GM19351 (cell line): ENCODE results near the gene CHTOP.
"Not testable (repeated sequence)": the region's sequence is repeated elsewhere in the genome, so short reads cannot be mapped to it uniquely, and the experiment has no call there.

Experiments
- ATAC-seq: cut with Tn5 transposase; IDR thresholded peaks from one replicate; pipeline ENCODE4 v1.9.1; 2021; ENCODE audit warnings: mild to moderate bottlenecking, moderate library complexity; ENCODE audit not compliant: unreplicated experiment

The CHTOP gene

DNA sequence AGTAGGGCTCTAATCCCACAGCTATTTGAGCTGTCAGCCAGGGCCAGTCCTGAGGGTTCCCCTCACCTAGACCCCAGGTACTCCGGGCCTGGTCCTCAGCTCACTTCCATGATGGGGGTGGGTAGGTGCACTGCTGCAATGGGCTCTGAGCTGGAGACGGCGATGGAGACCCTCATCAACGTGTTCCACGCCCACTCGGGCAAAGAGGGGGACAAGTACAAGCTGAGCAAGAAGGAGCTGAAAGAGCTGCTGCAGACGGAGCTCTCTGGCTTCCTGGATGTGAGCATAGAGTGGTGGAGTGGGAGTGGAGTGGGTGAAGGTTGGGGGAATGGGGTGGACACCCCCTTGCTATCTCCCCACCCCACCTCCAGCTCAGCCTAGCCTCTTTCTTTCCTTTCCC lies 3.5 kb upstream of the CHTOP start:
- no peak for ATAC-seq

DNA sequence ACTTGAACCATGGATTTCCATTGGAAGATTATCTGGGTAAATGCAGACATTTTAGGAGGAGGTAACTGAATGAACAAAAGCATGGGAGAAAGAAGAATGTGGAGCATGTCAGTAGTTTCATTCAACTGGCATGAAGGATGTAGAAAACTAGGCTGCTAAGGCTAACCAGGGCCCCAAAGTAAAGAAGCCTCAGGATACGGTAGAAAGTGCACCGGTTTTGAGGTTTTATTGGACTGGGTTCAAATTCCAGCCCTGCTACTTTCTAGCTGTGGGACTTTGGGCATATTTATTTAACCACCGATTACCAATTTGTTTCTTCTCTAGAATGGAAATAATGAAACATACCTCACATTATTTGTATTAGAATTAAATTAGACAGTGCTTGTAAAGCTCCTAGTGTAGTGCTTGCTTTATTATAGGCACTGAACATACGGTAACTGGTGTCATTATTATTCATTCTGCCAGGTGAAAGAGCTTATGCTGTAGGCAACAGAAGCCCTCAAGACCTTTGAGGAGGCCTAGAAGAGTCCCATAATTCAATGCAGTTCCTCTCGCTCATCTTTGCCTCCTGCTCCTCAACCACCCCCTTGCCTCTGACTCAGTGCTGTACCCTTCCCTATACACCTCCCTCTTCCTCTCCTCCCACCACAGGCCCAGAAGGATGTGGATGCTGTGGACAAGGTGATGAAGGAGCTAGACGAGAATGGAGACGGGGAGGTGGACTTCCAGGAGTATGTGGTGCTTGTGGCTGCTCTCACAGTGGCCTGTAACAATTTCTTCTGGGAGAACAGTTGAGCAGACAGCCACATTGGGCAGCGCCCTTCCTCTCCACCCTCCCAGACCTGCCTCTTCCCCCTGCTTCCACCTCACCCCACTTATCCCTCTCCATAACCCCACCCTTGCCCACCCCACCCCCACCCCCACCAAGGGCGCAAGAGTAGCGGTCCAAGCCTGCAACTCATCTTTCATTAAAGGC lies 2.5 kb upstream of the CHTOP start:
- ATAC-seq: no peak

GRCh38 chr1:153633161-153633753 lies 609 bp upstream of the CHTOP start:
- peak; percentile 4 for ATAC-seq

DNA sequence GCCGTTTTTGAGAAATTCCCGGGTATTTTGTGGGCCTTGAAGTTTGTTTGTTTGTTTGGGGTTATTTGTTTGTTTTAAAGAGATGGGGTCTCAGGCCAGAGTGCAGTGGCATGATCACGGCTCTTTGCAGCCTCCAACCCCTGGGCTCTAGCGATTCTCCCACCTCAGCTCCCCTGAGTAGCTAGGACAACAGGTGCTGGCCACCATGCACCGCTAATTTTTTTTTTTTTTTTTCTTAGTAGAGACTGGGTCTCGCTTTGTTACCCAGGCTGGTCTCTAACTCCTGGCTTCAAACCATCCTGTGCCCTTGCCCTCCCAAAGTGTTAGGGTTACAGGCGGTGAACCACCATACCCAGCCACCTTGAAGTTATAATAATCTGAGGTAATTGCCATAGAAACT lies 2.0 kb downstream of the CHTOP start:
- ATAC-seq: no peak

DNA sequence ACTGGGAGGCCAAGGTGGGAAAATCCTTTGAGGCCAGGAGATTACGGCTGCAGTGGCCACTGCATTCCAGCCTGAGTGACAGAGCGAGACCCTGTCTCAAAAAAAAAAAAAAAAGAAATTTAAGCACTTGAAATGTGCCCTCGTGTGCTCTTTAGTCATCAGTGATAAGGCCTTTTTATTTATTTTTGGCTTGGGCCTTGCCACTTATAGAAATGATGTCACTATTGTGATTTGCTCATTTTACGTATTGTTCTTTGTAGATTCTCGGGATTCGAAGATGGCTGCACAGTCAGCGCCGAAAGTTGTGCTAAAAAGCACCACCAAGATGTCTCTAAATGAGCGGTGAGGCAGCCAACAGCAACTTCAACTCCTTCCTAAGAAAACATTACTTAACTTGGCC lies 2.4 kb downstream of the CHTOP start:
- ATAC-seq: no peak

GRCh38 chr1:153638261-153638660 lies 4.4 kb downstream of the CHTOP start:
- no peak for ATAC-seq

GRCh38 chr1:153639280-153639679 lies 5.4 kb downstream of the CHTOP start:
- ATAC-seq: no peak

DNA sequence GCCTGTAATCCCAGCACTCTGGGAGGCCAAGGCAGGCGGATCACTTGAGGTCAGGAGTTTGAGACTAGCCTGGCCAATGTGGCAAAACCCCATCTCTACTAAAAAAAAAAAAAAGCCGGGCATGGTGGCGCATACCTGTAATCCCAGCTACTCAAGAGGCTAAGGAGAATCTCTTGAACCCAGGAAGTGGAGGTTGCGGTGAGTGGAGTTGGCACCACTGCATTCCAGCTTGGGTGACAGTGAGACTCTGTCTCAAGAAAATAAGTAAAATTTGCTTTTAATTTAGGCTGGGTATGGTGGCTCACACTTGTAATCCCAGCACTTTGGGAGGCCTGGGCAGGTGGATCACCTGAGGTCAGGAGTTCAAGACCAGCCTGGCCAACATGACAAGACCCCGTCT lies 6.3 kb downstream of the CHTOP start:
- not testable (repeated sequence) for ATAC-seq

DNA sequence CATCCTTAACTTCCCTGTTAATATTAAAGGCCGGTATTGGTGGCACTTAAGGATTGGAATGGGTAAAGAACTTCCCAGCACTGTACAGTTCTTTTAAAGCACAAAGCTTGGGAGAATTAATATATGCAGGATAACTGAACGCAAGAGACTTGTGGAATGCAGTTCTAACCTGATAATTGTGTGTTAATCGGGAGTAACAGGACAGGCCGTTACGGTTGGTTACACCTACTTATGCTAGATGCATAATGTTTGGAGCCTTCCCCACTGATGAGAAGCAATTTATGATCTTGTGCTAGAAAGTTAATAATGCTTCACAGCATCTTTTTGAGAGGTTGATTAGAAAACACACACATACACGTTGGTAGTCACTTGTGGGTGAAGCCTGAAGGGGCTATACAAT lies 7.0 kb downstream of the CHTOP start:
- no peak for ATAC-seq

DNA sequence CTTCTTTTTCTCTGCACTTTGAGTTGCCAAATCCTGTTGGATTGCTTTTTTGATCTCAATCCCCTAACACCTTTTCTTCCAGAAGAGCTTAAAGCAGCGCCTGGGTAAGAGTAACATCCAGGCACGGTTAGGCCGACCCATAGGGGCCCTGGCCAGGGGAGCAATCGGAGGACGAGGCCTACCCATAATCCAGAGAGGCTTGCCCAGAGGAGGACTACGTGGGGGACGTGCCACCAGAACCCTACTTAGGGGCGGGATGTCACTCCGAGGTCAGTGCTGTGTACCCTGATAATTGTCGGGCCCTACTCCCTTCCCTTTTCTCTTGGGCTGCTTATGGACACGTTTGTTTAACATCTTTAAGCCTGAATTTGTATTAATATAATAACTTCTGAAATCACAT lies 8.3 kb downstream of the CHTOP start:
- ATAC-seq: no peak

GRCh38 chr1:153643100-153643499 lies 9.2 kb downstream of the CHTOP start:
- no peak for ATAC-seq

DNA sequence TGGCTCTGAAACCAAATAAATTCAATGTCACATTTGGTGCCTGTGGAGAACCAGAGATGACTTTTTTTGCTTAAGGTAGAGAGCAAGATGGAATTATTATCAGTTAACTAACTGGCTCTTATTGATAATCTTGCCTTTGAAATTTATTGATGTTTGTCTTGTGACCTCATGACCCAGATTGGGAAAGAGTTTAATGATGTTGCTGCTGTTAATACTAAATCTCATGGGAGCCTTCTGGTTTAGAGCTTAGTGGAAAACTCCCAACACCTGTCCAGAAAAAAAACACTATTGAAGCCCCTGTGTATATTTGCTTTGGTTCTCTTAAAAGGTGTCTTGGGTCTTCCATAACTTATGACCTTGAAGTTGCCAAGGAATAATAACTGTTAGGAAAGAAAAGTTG lies 9.9 kb downstream of the CHTOP start:
- no peak for ATAC-seq

DNA sequence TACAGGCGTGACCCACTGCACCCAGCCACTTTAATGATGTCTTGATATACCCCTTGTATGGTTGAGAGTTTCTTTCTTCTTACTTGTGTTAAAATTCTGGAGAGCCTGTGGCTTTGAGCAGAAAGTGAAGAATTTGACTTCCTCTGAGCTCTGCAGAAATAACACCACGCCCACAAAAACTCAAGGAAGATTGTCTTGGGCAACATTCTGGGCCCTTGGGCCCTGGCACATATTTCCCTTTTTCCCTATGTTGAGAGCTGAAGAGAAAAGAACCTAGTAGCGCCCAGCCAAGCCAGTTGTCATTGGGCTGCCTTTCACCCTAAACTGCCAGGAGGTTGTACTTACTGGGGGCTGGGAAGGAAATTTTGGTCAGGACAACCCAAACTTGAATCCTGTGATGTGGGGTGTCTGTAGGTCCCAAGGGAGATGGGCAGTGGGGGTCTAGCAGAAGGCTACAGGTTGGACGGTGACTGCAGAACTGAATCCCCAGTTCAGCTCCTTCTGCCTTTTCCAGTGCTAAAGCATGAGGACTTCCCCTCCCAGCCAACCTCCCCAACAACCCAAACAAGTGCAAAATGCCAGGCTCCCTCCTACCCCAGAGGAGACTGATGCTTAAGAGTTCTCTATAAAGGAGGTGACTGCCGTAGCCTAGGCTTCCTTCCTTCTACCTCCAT lies 12.9 kb downstream of the CHTOP start:
- ATAC-seq: no peak

DNA sequence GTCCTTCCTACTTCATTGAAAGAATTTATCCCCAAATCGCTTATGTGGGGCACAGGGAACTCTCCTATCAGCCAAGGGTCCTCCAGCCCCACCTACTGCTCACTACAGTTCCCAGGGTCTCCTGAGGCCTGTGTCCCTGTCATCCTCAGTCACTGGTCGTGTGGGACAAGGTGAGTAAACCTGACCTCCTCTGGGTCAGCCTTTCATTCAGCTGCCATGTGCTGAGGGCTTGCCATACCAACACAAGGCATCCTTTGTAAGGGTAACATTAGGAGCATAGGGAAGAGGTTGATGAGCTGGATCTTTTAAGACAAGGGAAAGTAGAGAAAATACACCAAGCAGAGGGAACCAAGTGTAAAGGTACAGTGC lies 13.5 kb downstream of the CHTOP start:
- ATAC-seq: no peak

GRCh38 chr1:153648000-153648643 lies 14.3 kb downstream of the CHTOP start:
- no peak for ATAC-seq

DNA sequence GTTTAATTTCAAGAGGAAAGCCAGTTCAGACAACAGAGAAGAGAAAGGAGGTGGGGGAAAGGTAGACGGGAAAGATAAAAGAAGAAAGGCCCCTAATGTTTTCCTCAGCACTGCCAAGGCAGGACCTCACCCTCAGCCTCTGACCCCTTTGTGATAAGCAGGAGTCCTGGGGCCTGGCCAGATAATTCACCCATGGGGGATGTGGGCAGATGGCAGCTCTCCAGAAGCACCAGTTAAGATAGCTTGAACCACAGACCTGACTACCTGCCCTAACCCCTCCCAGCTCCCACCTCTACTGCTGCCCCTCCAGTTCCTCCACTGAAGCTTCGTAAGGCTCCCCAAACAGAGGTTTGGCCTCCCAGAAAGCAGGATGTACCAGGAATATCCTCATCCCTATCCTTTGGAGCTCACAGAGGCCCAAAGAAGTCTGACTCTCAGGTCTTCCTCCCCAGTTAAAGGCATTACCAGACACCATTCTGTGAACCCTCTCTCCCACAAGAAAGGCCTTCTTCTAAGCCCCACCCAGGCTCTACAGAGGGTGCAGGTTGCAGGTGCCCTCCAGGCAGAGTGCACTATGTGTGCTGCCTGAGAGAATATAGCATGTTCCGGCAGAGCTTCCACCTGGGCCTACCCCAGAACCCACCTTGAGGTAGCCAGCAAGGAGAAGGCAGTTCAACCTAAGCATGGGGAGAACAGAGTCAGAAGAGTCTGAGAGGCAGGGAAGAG lies 15.4 kb downstream of the CHTOP start:
- no peak for ATAC-seq

DNA sequence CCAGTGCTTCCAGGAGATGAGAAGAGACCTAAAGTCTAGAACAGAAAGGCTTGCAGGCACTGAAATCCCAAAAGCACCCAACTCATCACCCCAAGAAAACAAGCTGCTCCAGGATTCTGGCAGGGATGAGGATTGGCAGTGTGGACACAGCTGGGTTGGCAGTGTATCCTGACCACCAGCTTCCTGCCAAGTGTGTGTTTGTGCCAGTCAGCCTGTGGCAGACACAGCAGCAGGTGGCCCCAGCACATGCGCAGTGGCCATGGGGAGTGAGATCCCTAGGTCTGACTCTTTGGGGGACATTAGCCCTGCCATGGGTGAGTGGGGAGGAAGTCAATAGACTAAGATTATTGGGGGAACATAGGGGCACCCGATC lies 16.0 kb downstream of the CHTOP start:
- ATAC-seq: no peak

DNA sequence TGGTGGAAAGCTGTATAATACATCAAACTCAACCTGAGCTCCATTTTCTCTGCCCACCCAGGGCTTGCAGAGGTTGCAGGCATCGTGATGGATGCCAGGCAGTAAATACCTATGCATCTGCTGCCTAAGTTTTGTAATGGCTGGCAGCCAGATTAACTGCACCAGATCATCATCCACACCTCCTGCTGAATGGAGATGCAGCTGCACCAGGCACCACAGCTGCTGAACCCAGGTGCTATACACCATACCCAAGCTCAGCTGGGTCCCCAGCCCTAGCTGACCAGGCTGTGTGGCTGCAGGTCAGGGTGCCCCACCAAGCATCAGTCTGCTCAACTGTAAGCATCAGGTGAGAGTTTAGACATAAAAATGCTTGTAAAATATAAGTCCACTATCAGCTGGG lies 17.9 kb downstream of the CHTOP start:
- ATAC-seq: no peak

- no peak for ATAC-seq
Observed at GRCh38 chr1:153652805-153653500, 19.1 kb downstream of the CHTOP start.

DNA sequence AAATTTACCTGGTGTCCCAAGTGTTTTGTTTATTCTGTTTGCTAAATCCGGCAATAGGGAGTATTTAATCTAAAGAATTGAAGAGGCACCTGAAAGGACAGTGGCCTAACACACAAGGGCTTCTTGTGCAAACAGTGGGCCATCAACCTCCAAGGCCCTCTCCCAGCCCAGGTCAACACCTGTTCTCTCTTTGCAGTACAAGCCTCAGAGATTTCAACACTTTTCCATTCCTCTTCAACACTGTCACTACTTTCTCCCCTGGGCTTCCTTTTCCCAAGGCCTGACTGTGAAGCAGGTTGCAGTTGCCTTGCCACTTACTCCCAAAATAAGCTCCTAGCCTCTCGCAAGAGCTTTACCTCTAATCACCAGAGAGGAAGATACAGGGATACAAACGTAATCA lies 21.5 kb downstream of the CHTOP start:
- no peak for ATAC-seq
